Activated T-cell treated with anti-CD3 and anti-CD28 coated beads for 24 hours (primary cell): ENCODE measurements around the gene TREX2.

Experiments
- DNase-seq: peaks from one replicate; pipeline ENCODE4 v3.0.0-alpha.2; 2020; ENCODE audit warnings: low read depth

Gene TREX2

DNA sequence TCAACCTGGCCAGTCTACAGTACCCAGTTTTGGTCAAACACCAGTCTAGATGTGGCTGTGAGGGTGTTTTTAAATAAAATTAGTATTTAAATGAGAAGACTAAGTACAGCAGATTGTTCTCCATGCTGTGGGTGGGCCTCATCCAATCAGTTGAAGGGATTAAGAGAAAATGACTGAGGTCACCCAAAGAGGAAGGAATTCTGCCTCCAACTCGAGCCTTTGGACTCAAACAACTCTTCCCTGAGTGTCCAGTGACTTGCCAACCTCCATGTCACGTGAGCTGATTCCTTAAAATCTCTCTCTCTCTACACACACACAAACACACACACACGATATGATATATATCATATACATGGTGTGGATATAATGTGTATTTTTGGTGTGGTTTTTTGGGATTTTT, 10.0 kb downstream of the TREX2 start:
- no peak for DNase-seq

GRCh38 chrX:153434801-153435200, 11.1 kb downstream of the TREX2 start:
- no peak for DNase-seq

GRCh38 chrX:153433781-153434285, 12.0 kb downstream of the TREX2 start:
- DNase-seq = no peak

- DNase-seq = no peak
Measured at GRCh38 chrX:153433161-153433680, 12.6 kb downstream of the TREX2 start.

- DNase-seq = no peak
Measured at GRCh38 chrX:153430796-153431195, 15.1 kb downstream of the TREX2 start.

DNA sequence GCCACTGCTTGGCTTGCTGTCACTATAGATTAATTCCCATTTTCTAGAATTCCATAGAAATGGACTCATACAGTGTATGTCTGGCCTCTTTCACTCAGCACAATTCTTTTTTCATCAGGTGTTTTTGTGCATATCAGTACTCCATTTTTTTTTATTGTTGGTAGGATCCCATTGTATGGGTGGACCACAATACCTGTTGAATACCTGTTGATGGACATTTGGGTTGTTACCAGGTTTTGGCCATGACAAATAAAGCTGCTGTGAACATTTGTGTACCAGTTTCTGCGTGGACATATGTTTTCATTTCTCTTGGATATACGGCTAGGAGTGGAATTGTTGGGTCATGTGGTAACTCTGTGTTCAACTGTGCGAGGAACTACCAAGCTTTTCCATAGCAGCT, 19.7 kb downstream of the TREX2 start:
- DNase-seq = no peak

DNA sequence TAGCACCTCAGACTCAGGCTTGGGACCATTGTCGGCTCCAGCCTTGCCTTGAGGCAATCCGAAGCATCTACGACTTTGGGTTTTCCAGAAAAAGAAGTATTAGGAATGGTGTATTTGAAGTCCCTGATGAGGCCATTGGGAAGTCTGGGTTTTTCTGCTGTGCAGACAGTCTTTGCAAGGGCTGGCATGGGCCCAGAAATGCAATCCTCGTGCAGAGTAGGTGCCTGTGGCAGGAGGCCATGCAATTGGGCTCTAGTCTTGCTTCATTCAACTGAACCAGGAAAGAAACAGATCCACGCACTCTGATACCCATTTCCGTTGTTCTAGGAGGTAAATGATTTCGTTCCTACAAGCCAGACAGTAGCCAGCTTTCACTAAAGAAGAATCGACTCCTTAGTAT, 22.2 kb downstream of the TREX2 start:
- DNase-seq = no peak

GRCh38 chrX:153421856-153422255, 24.0 kb downstream of the TREX2 start:
- no peak for DNase-seq

DNA sequence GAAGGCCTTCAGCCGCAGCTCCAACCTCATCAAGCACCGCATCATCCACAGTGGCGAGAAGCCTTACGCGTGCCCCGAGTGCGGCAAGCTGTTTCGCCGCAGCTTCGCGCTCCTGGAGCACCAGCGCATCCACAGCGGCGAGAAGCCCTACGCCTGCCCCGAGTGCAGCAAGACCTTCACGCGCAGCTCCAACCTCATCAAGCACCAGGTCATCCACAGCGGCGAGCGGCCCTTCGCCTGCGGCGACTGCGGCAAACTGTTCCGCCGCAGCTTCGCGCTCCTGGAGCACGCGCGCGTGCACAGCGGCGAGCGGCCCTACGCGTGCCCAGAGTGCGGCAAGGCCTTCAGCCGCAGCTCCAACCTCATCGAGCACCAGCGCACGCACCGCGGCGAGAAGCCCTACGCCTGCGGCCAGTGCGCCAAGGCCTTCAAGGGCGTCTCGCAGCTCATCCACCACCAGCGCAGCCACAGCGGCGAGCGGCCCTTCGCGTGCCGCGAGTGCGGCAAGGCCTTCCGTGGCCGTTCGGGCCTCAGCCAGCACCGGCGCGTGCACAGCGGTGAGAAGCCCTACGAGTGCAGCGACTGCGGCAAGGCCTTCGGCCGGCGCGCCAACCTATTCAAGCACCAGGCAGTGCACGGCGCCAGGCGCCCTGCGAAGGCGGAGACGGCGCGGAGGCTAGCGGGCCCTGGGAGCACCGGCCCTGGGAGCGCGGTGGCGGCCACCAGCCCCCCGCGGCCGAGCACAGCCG, 24.8 kb downstream of the TREX2 start:
- no peak for DNase-seq

- no peak for DNase-seq
Measured at GRCh38 chrX:153417637-153418036, 28.2 kb downstream of the TREX2 start.

DNA sequence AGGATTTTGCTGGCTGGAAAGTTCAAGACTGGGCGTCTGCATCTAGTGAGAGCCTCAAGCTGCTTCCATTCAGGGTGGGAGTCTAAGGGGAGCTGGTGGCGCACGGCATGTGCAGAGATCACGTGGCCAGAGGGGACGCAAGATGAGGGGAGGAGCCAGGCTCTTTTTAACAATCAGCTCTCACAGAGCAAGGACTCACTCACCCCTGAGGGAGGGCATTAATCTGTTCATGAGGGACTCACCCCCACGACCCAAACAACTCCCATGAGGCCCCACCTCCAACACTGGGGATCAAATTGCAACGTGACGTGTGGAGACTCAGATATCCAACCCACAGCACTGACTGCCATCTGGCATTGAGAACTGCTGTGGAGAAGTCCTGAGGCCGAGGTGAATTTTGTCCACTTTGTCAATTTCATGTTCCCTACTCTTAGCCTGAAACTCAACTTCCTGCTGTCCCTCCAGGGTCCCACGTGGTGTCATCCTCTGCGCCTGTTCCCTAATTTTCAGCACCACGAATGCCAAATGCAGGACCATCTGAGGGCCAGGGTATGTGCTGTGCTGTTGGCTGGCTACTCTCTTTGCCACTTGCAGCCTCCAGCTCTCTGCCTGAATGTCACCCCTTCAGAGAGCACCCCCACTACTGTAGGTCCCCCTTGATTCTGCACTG, 28.9 kb downstream of the TREX2 start:
- DNase-seq = no peak

- no peak for DNase-seq
Measured at GRCh38 chrX:153414856-153415510, 30.9 kb downstream of the TREX2 start.

- no peak for DNase-seq
Measured at GRCh38 chrX:153413731-153414130, 32.1 kb downstream of the TREX2 start.

DNA sequence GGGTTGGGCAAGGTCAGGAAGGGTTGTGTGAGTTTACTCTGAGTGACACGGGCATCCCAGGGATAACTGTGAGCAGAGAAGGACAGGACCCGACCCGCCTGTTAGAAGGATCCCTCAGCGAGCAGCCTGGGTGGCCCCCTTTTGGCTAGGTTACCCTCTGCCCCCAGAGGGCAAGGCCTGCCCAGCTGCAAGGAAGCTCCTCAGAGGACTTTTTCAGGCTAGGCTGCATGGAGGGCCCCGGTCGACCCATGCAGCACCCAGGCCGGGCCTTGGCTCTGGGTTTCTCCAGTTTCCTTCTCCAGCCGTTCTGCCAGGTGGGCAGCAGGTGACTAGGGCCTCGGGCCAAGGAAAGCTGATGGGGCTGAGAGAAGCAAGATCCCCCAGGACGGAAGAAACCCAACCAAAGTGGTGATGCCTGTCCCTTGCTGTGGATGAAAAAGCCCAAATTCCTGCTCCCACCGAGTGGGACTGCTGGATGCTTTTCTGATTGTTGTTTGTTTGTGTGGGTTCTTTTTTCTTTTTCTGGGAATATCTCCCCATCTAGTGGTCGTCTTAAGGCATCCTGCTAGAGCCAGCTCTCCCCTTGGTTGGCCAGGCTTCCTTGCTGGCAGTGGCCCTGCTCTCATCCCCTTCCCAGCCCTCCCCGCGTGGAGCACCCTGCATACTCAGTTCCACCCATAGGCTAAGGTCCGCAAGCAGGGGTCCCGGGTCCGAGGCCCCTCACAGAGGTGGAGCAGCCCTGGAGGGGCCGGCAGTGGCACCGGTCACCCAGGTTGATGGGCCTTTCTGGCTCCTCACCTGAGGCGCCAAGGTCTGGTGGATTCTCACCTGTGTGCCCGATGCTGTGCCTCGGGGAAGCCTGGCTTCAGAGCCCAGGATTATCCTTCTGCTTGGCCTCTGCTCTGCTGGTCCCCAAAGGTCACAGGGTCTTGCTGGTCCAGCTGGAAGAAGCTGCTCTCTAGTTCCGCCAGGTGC, 32.8 kb downstream of the TREX2 start:
- no peak for DNase-seq

- DNase-seq = no peak
Measured at GRCh38 chrX:153411988-153412574, 33.8 kb downstream of the TREX2 start.

- peak; percentile 2 for DNase-seq
Measured at GRCh38 chrX:153411255-153411987, 34.4 kb downstream of the TREX2 start, which contains the start of gene ZFP92. TSS of gene ZFP92 (plus strand) at chrX:153411472. CDS start at chrX:153418323, 6,851 bp downstream.

DNA sequence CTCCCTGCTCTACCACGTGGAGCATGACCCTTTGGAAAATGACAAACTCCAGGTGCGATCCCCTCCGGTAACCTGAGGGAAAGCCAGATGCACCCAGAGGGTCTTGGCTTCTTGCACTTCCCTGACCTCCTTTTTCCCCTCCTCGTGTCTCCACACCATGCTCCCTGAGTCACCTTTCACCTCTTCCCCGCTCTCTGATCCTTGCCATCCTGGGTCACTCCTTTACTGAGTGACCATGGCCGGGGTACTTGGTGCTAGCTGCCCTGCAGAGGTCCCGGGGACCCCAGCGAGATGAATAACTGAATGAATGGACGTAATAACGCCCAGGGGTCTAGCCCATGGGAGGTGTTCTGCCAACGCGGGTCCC, 35.0 kb downstream of the TREX2 start:
- DNase-seq = no peak

- DNase-seq = no peak
Measured at GRCh38 chrX:153410373-153410772, 35.5 kb downstream of the TREX2 start.

DNA sequence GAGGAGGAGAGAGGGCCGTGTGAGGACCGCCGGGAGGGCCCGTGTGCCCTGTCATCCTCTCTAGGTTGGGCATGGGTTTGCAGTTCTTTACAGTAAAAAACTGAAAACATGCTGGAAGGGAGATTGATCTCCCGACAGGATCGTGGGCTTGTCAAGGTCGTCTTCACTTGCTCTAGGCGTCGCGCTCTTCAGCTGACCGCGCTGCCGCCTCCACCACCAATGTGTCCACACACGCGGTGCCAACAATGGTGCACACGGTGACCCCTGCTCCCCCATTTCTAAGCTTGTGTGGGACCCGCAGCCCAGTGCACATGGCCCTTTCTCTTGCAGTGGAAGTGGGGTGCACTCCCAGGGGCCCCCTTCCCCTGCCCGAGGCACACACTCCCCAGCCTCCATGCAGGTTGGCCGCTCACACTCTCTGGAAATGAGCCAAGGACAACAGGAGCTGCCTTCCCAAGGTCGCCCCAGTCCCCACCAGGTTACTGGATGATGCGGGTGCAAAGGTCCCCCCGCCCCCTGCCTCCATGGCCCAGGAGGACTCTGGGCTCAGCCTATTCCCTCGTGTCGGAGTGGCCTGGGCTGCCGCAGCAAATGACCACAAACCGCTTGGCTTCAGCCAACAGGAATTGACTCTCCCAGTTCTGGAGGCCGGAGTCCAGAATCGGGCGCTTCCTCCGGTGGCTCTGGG, 36.3 kb downstream of the TREX2 start:
- DNase-seq = no peak

DNA sequence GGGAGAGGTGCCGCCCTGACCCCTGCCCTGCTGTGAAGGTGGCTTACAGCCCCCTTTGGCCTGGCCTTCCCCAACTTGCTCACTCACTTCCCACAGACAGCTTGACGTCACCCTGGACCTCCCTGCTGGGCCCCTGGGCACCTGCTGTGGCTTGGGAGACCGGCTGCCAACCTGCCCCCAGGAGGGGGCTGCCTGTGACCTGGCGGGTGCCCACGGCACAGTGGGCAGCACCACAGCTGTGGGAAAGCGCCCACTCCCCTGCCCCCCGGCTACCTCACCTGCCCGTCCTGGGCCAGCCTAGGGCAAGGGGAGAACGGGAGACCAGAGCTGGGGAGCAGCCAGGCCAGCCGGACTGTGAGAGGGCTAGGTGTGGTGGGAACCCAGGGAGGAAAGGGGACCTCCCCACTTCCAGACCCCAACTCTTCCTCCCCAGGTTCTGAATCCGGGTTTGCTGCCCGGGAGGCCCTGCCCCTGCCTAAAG, 36.9 kb downstream of the TREX2 start:
- no peak for DNase-seq
